A549 (cell line): ENCODE data around the gene FNBP1L. TPM values are rescaled to one million over a fixed set of nuclear protein-coding genes. Genes with fewer than 3 reads are reported as not detected.

ENCODE experiments used
- ATAC-seq, 2 experiments: fragments of 200-7000 bp in 1 of 2; fragments of >200 bp in 1 of 2; cut with Nextera tagmentation in 1 of 2; cut with Tn5 transposase in 1 of 2; 3 replicates each; pipeline versions ENCODE4 v1.8.0 to v1.9.1; 2018 to 2020; ENCODE audit warnings: mild to moderate bottlenecking in 1 of 2, moderate library complexity in 1 of 2
- CTCF ChIA-PET: fragments of 300-600 bp; sonication (Branson Sonifier 250); formaldehyde crosslinking; extraction: SDS; loops from one replicate; lab custom pipeline; 2021; ENCODE audit warnings: antibody characterized with exemption, inconsistent platforms; lab: Yijun Ruan, JAX
- POLR2A ChIA-PET: fragments of 350-600 bp; formaldehyde crosslinking; extraction: SDS; loops from one replicate; lab custom pipeline; 2021; ENCODE audit warnings: antibody characterized with exemption, inconsistent platforms; lab: Yijun Ruan, JAX
- DNase-seq, 2 experiments: peaks; one replicate each; pipeline versions ENCODE4 v3.0.0 to v3.0.0-alpha.2; 2011 to 2016; ENCODE audit warnings: low read depth in 1 of 2, low spot score in 1 of 2
- FAIRE-seq: peaks from 2 replicates; lab custom pipeline; 2011; peaks lifted over from hg19 to GRCh38; lab: Jason Lieb, UNC
- H3K27ac ChIP-seq, 2 experiments: fragments of >200 bp; sonication (Bioruptor Twin); formaldehyde crosslinking; 3 replicates each; pipeline ENCODE4 v1.5.1; 2016 to 2017
- H3K4me1 ChIP-seq: fragments of >200 bp; sonication (Bioruptor Twin); formaldehyde crosslinking; 3 replicates; pipeline ENCODE4 v1.6.1; 2016
- H3K4me2 ChIP-seq: fragments of >200 bp; sonication (Bioruptor Twin); formaldehyde crosslinking; 3 replicates; pipeline ENCODE4 v1.6.1; 2016
- H3K4me3 ChIP-seq: fragments of >200 bp; sonication (Bioruptor Twin); formaldehyde crosslinking; 3 replicates; pipeline ENCODE4 v1.5.1; 2016
- H3K9me3 ChIP-seq: fragments of >200 bp; sonication (Bioruptor Twin); formaldehyde crosslinking; 3 replicates; pipeline ENCODE4 v1.6.1; 2016
- BHLHE40 ChIP-seq: IDR thresholded peaks from 2 replicates; pipeline ENCODE4 v1.6.1; 2012; ENCODE audit warnings: low read depth, low read length, inconsistent platforms
- CBX2 ChIP-seq: fragments of 200-600 bp; sonication (generic); IDR thresholded peaks from 2 replicates; pipeline ENCODE4 v1.6.1; 2016; ENCODE audit warnings: low read depth, mild to moderate bottlenecking, borderline replicate concordance
- CBX8 ChIP-seq: fragments of 200-600 bp; sonication (generic); IDR thresholded peaks from 2 replicates; pipeline ENCODE4 v1.6.1; 2016
- CEBPB ChIP-seq, 2 experiments: fragments of >200 bp in 1 of 2; sonication (Bioruptor Twin) in 1 of 2; formaldehyde crosslinking in 1 of 2; IDR thresholded peaks; 2 replicates each; pipeline ENCODE4 v1.6.1; 2012 to 2016
- CHD2 ChIP-seq: fragments of 150-350 bp; IDR thresholded peaks from 2 replicates; pipeline ENCODE4 v1.6.1; 2014; ENCODE audit warnings: low read length; ENCODE audit not compliant: partially characterized antibody
- CHD4 ChIP-seq: fragments of 200-600 bp; sonication (generic); IDR thresholded peaks from 2 replicates; pipeline ENCODE4 v1.6.1; 2016; ENCODE audit warnings: antibody characterized with exemption, mild to moderate bottlenecking, borderline replicate concordance
- E2F6 ChIP-seq: IDR thresholded peaks from 2 replicates; pipeline ENCODE4 v1.6.1; 2012; ENCODE audit warnings: low read depth, borderline replicate concordance
- EHF ChIP-seq: fragments of 250-450 bp; sonication (Bioruptor Pico); IDR thresholded peaks from 2 replicates; pipeline ENCODE4 v1.5.0; 2020; ENCODE audit warnings: mild to moderate bottlenecking
- EHMT2 ChIP-seq: fragments of 200-600 bp; sonication (generic); IDR thresholded peaks from 2 replicates; pipeline ENCODE4 v1.6.1; 2016; ENCODE audit warnings: antibody characterized with exemption, low read depth, mild to moderate bottlenecking, moderate library complexity
- EP300 ChIP-seq, 2 experiments: fragments of >200 bp; sonication (Bioruptor Twin); formaldehyde crosslinking; IDR thresholded peaks; 2 replicates in 1 of 2; 3 replicates in 1 of 2; pipeline ENCODE4 v1.6.1; 2016 to 2017
- ESRRA ChIP-seq: fragments of 150-350 bp; IDR thresholded peaks from 2 replicates; pipeline ENCODE4 v1.6.1; 2014; ENCODE audit warnings: mild to moderate bottlenecking, low read length, borderline replicate concordance
- FOSB ChIP-seq: fragments of 250-450 bp; sonication (Bioruptor Pico); IDR thresholded peaks from 2 replicates; pipeline ENCODE4 v1.5.0; 2020; ENCODE audit warnings: mild to moderate bottlenecking, moderate library complexity
- FOSL2 ChIP-seq, 2 experiments: fragments of 450-650 bp in 1 of 2; fragments of >200 bp in 1 of 2; sonication (Bioruptor Twin) in 1 of 2; formaldehyde crosslinking; IDR thresholded peaks; 2 replicates each; pipeline versions ENCODE4 v1.5.0 to v1.6.1; 2016 to 2020; ENCODE audit warnings: mild to moderate bottlenecking in 1 of 2, moderate library complexity in 1 of 2
- FOXS1 ChIP-seq: fragments of 250-450 bp; sonication (Bioruptor Pico); IDR thresholded peaks from 2 replicates; pipeline ENCODE4 v1.5.0; 2020; ENCODE audit warnings: mild to moderate bottlenecking, moderate library complexity
- GATA3 ChIP-seq: IDR thresholded peaks from 2 replicates; pipeline ENCODE4 v1.6.1; 2012; ENCODE audit warnings: borderline replicate concordance
- JUN ChIP-seq, 2 experiments: fragments of >200 bp; sonication (Bioruptor Twin); formaldehyde crosslinking; IDR thresholded peaks; 2 replicates in 1 of 2; 3 replicates in 1 of 2; pipeline ENCODE4 v1.6.1; 2016 to 2017
- KDM1A ChIP-seq: fragments of 200-600 bp; sonication (generic); IDR thresholded peaks from 2 replicates; pipeline ENCODE4 v1.6.1; 2016; ENCODE audit warnings: low read depth, mild to moderate bottlenecking
- KDM5A ChIP-seq: fragments of 200-600 bp; sonication (generic); IDR thresholded peaks from 2 replicates; pipeline ENCODE4 v1.6.1; 2016; ENCODE audit warnings: antibody characterized with exemption, mild to moderate bottlenecking
- MYC ChIP-seq: IDR thresholded peaks from 2 replicates; pipeline ENCODE4 v1.6.1; 2012; ENCODE audit warnings: mild to moderate bottlenecking, inconsistent platforms, low read length, improper control_type of control experiment, borderline replicate concordance
- NPAS2 ChIP-seq: fragments of 250-450 bp; sonication (Bioruptor Pico); IDR thresholded peaks from 2 replicates; pipeline ENCODE4 v1.8.0; 2022; ENCODE audit warnings: mild to moderate bottlenecking, moderate library complexity, borderline replicate concordance
- POLR2A ChIP-seq: IDR thresholded peaks from 2 replicates; pipeline ENCODE4 v1.6.1; 2012; ENCODE audit warnings: mild to moderate bottlenecking, low read length
- POLR2AphosphoS2 ChIP-seq: conservative IDR thresholded peaks from 2 replicates; pipeline ENCODE4 v1.6.1; 2012; ENCODE audit warnings: low read length, improper control_type of control experiment, inconsistent platforms
- RAD21 ChIP-seq, 2 experiments: fragments of >200 bp in 1 of 2; sonication (Bioruptor Twin) in 1 of 2; formaldehyde crosslinking in 1 of 2; IDR thresholded peaks in 1 of 2; conservative IDR thresholded peaks in 1 of 2; 2 replicates in 1 of 2; 3 replicates in 1 of 2; pipeline ENCODE4 v1.6.1; 2012 to 2018; ENCODE audit warnings: inconsistent platforms in 1 of 2
- RARB ChIP-seq: fragments of 250-450 bp; sonication (Bioruptor Pico); IDR thresholded peaks from 2 replicates; pipeline ENCODE4 v1.8.0; 2021; ENCODE audit warnings: mild to moderate bottlenecking, moderate library complexity
- RCOR1 ChIP-seq: fragments of 150-350 bp; IDR thresholded peaks from 2 replicates; pipeline ENCODE4 v1.6.1; 2014; ENCODE audit warnings: antibody characterized with exemption, low read length, low read depth
- SMC3 ChIP-seq: fragments of >200 bp; sonication (Bioruptor Twin); formaldehyde crosslinking; IDR thresholded peaks from 3 replicates; pipeline ENCODE4 v1.6.1; 2018; ENCODE audit warnings: inconsistent platforms
- SREBF2 ChIP-seq: fragments of 450-650 bp; IDR thresholded peaks from 2 replicates; pipeline ENCODE4 v1.6.1; 2014; ENCODE audit warnings: mild to moderate bottlenecking, moderate library complexity
- TFCP2L1 ChIP-seq: fragments of 250-450 bp; sonication (Bioruptor Pico); IDR thresholded peaks from 2 replicates; pipeline ENCODE4 v1.5.0; 2021; ENCODE audit warnings: mild to moderate bottlenecking
- ZFP36 ChIP-seq: fragments of 450-650 bp; IDR thresholded peaks from 2 replicates; pipeline ENCODE4 v1.6.1; 2014; ENCODE audit warnings: borderline replicate concordance; ENCODE audit not compliant: partially characterized antibody
- ZNF302 ChIP-seq: fragments of 250-450 bp; sonication (Bioruptor Pico); IDR thresholded peaks from 2 replicates; pipeline ENCODE4 v1.9.0; 2021; ENCODE audit warnings: inconsistent platforms, mild to moderate bottlenecking, moderate library complexity
- WGBS: methylation state at CpG from one replicate; pipeline ENCODE4 v1.1.6; 2017; ENCODE audit errors: missing lambda C conversion rate; 5-methylcytosine and 5-hydroxymethylcytosine counted together
- polyA plus RNA-seq, 4 experiments: library from polyadenylated mRNA; depleted of rRNA in 3 of 4; stranded (reverse); fragments of >200 nt; fragmentation: RNase III in 1 of 4; extraction: RNeasy Plus Mini Kit Qiagen cat#74134 plus additional on column Dnase treatment in 1 of 4; gene quantifications; 2 replicates in 3 of 4; 3 replicates in 1 of 4; pipeline ENCODE4 v1.2.3, GENCODE V29; 2011 to 2017
- TF ChIP-seq, protein P1 (sequence below): fragments of 450-650 bp; IDR thresholded peaks from 2 replicates; pipeline ENCODE4 v1.6.1; 2014; ENCODE audit warnings: antibody characterized with exemption
- TF ChIP-seq, protein P2 (sequence below): IDR thresholded peaks from 2 replicates; pipeline ENCODE4 v1.6.1; 2012
- TF ChIP-seq, protein P3 (sequence below): fragments of 250-450 bp; sonication (Bioruptor Pico); IDR thresholded peaks from 2 replicates; pipeline ENCODE4 v1.5.0; 2020; ENCODE audit warnings: low read depth, mild to moderate bottlenecking, moderate library complexity
- TF ChIP-seq, protein P4 (sequence below): fragments of >200 bp; sonication (Bioruptor Twin); formaldehyde crosslinking; IDR thresholded peaks from 2 replicates; pipeline ENCODE4 v1.6.1; 2016
- TF ChIP-seq, protein P5 (sequence below): fragments of >200 bp; sonication (Bioruptor Twin); formaldehyde crosslinking; IDR thresholded peaks from 3 replicates; pipeline ENCODE4 v1.5.1; 2016
- TF ChIP-seq, protein P6 (sequence below): fragments of >200 bp; sonication (Bioruptor Twin); formaldehyde crosslinking; IDR thresholded peaks from 3 replicates; pipeline ENCODE4 v1.6.1; 2016

FNBP1L gene
- polyA plus RNA-seq, 2 of the 4 experiments (the other 2 are of a cell fraction) = 19.8 to 42.3 TPM

- peaks cover 82% of the 10 kb centered on the region for H3K4me1 ChIP-seq
- CTCF ChIA-PET = interaction anchor here (1.0 to 1.2 kb wide), 2 partner anchors 13 to 22 kb away, joined by 3 read pairs; no protein-coding TSS in a partner anchor
- peak overlapping the region; percentile 73 to 83 for H3K27ac ChIP-seq
- ATAC-seq (peak; percentile 73 to 82), DNase-seq (peak in 1 of 2 experiments; percentile 84), FAIRE-seq (no peak)
- no peak overlapping the region; the same call in 2 of the 3 replicates for H3K4me3 ChIP-seq
- POLR2A ChIA-PET = no interaction called here
- H3K9me3 ChIP-seq = no peaks in the 10 kb centered on the region
- 9% methylated on average over 13 of the region's 13 CpGs for WGBS
- peak overlapping the region; percentile 69 for H3K4me2 ChIP-seq
- TF ChIP-seq MYC = no peak
- no peak for TF ChIP-seq E2F6
- TF ChIP-seq FOSB (CRISPR knock-in tag) = no peak
- no peak for TF ChIP-seq EHMT2
- no peak; a peak in 1 of 5 replicates for TF ChIP-seq RAD21 (conservative IDR thresholded peaks at IDR 0.05 in 1 of 2, IDR thresholded peaks at IDR 0.05 in 1 of 2)
- TF ChIP-seq, protein P1, sequence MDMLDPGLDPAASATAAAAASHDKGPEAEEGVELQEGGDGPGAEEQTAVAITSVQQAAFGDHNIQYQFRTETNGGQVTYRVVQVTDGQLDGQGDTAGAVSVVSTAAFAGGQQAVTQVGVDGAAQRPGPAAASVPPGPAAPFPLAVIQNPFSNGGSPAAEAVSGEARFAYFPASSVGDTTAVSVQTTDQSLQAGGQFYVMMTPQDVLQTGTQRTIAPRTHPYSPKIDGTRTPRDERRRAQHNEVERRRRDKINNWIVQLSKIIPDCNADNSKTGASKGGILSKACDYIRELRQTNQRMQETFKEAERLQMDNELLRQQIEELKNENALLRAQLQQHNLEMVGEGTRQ = no peak
- TF ChIP-seq, protein P2, sequence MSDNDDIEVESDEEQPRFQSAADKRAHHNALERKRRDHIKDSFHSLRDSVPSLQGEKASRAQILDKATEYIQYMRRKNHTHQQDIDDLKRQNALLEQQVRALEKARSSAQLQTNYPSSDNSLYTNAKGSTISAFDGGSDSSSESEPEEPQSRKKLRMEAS = peak; percentile 57
- TF ChIP-seq ESRRA = no peak
- 0 out of 4 replicates have a peak, but pooled peaks of 1 of the 2 experiments have one; percentile 2 for TF ChIP-seq CEBPB (IDR thresholded peaks at IDR 0.05)
- no peak for TF ChIP-seq POLR2AphosphoS2
- no peak for TF ChIP-seq ZFP36
- no peak for TF ChIP-seq BHLHE40
- TF ChIP-seq CBX8 = no peak
- peak in 1 of 2 experiments; percentile 25; a peak in 1 of 5 replicates for TF ChIP-seq EP300 (IDR thresholded peaks at IDR 0.05)
- TF ChIP-seq FOXS1 (CRISPR knock-in tag) = no peak
- TF ChIP-seq CBX2 = no peak
- TF ChIP-seq, protein P3, sequence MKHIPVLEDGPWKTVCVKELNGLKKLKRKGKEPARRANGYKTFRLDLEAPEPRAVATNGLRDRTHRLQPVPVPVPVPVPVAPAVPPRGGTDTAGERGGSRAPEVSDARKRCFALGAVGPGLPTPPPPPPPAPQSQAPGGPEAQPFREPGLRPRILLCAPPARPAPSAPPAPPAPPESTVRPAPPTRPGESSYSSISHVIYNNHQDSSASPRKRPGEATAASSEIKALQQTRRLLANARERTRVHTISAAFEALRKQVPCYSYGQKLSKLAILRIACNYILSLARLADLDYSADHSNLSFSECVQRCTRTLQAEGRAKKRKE (CRISPR knock-in tag) = no peak
- TF ChIP-seq GATA3 = peak; percentile 52; the same call in 1 of the 2 replicates
- TF ChIP-seq, protein P4, sequence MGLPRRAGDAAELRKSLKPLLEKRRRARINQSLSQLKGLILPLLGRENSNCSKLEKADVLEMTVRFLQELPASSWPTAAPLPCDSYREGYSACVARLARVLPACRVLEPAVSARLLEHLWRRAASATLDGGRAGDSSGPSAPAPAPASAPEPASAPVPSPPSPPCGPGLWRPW = no peak
- TF ChIP-seq, protein P5, sequence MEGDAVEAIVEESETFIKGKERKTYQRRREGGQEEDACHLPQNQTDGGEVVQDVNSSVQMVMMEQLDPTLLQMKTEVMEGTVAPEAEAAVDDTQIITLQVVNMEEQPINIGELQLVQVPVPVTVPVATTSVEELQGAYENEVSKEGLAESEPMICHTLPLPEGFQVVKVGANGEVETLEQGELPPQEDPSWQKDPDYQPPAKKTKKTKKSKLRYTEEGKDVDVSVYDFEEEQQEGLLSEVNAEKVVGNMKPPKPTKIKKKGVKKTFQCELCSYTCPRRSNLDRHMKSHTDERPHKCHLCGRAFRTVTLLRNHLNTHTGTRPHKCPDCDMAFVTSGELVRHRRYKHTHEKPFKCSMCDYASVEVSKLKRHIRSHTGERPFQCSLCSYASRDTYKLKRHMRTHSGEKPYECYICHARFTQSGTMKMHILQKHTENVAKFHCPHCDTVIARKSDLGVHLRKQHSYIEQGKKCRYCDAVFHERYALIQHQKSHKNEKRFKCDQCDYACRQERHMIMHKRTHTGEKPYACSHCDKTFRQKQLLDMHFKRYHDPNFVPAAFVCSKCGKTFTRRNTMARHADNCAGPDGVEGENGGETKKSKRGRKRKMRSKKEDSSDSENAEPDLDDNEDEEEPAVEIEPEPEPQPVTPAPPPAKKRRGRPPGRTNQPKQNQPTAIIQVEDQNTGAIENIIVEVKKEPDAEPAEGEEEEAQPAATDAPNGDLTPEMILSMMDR = no peak
- no peak for TF ChIP-seq EHF (CRISPR knock-in tag)
- TF ChIP-seq RARB (CRISPR knock-in tag) = no peak
- TF ChIP-seq CHD4 = no peak
- TF ChIP-seq FOSL2 (IDR thresholded peaks at IDR 0.05) = no peak
- TF ChIP-seq FOSL2 (CRISPR knock-in tag; IDR thresholded peaks at IDR 0.05) = no peak
- TF ChIP-seq TFCP2L1 (CRISPR knock-in tag) = no peak
- TF ChIP-seq, protein P6, sequence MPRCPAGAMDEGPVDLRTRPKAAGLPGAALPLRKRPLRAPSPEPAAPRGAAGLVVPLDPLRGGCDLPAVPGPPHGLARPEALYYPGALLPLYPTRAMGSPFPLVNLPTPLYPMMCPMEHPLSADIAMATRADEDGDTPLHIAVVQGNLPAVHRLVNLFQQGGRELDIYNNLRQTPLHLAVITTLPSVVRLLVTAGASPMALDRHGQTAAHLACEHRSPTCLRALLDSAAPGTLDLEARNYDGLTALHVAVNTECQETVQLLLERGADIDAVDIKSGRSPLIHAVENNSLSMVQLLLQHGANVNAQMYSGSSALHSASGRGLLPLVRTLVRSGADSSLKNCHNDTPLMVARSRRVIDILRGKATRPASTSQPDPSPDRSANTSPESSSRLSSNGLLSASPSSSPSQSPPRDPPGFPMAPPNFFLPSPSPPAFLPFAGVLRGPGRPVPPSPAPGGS = peak; percentile 17; the same call in 1 of the 3 replicates
- no peak for TF ChIP-seq KDM5A
- TF ChIP-seq CHD2 = no peak
- TF ChIP-seq SREBF2 = no peak
- peak in 1 of 2 experiments; percentile 50; a peak in 1 of 5 replicates for TF ChIP-seq JUN (IDR thresholded peaks at IDR 0.05)
- no peak for TF ChIP-seq POLR2A
- TF ChIP-seq NPAS2 (CRISPR knock-in tag) = no peak
- no peak for TF ChIP-seq RCOR1
- TF ChIP-seq ZNF302 = no peak
- no peak for TF ChIP-seq KDM1A
- no peak; the same call in 2 of the 3 replicates for TF ChIP-seq SMC3
These were observed 137.4 kb downstream of the FNBP1L start for GRCh38 chr1:93585059-93585966.
